SK-N-MC (cell line): ENCODE data around the gene CAMTA1.

Experiments
- DNase-seq: peaks from one replicate; pipeline ENCODE4 v3.0.0-alpha.2; 2011; ENCODE audit warnings: low read depth, low spot score
- H3K27ac ChIP-seq: fragments of 200-600 bp; sonication (generic); 2 replicates; pipeline ENCODE4 v1.5.1; 2016; ENCODE audit warnings: mixed run types
- H3K36me3 ChIP-seq: fragments of 200-600 bp; sonication (generic); 2 replicates; pipeline ENCODE4 v1.6.1; 2017; ENCODE audit warnings: antibody characterized with exemption, low read length, mixed read lengths; ENCODE audit not compliant: insufficient read depth
- H3K4me3 ChIP-seq: fragments of 200-600 bp; sonication (generic); 2 replicates; pipeline ENCODE4 v1.5.1; 2016
- H3K9ac ChIP-seq: fragments of 200-600 bp; sonication (generic); 2 replicates; pipeline ENCODE4 v1.8.0; 2017; ENCODE audit warnings: mixed run types, mixed read lengths; ENCODE audit not compliant: insufficient read length
- H3K9me3 ChIP-seq: fragments of 200-600 bp; sonication (generic); 2 replicates; pipeline ENCODE4 v1.6.1; 2017; ENCODE audit warnings: low read depth, mild to moderate bottlenecking, antibody characterized with exemption, low read length, moderate library complexity, mixed read lengths
- EZH2 ChIP-seq: fragments of 200-600 bp; sonication (generic); IDR thresholded peaks from one replicate; pipeline ENCODE4 v1.6.1; 2017; ENCODE audit warnings: antibody characterized with exemption
- FOXP2 ChIP-seq: optimal IDR thresholded peaks from 2 replicates; pipeline ENCODE3; 2011; ENCODE audit warnings: mild to moderate bottlenecking, moderate library complexity; ENCODE audit not compliant: insufficient read depth; ENCODE audit errors: extremely low read length, control extremely low read depth
- POLR2AphosphoS5 ChIP-seq: IDR thresholded peaks from 2 replicates; pipeline ENCODE4 v1.6.1; 2012; ENCODE audit warnings: mild to moderate bottlenecking, low read depth, low read length, borderline replicate concordance

The CAMTA1 gene

DNA sequence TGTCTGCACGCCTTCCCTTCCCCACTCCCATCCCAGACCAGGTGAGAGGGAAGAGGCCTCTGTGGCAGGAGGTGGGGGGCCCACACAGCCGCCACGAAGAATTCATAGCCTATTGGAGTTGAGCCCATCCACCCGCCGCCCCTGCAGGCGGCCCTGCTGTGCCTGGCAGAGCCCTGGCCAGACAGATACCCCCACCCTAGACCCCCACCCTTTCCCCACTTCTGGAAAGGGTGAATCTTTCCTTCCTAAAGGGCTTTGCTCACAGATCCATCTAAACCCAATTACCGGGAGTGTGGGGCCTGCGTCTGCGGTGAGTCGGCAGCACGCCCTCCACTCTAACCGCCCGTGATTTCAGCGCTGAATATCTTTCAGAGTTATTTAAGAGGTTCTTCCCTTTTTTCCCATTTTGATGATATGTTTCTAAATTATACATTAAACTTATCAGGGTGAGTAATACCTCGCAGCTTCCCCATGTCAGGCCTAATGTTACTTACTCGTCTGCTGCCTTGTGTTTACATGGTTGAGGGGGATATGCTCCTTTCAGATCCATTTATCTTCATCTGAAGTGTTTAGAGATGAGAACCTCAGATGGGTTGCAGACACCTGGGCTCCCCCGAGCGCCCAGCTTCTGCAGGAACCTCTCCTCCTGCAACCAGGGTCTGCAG is 802.0 kb downstream of the CAMTA1 start:
- Histone ChIP-seq H3K9me3 (no peaks in the 10 kb centered on the region), H3K36me3 (no peaks in the 10 kb centered on the region), H3K4me3 (no peak overlapping the region), H3K9ac (no peak overlapping the region), H3K27ac (no peak overlapping the region)
- DNase-seq = no peak
- TF ChIP-seq EZH2 = no peak
- TF ChIP-seq FOXP2 = no peak
- no peak for TF ChIP-seq POLR2AphosphoS5

DNA sequence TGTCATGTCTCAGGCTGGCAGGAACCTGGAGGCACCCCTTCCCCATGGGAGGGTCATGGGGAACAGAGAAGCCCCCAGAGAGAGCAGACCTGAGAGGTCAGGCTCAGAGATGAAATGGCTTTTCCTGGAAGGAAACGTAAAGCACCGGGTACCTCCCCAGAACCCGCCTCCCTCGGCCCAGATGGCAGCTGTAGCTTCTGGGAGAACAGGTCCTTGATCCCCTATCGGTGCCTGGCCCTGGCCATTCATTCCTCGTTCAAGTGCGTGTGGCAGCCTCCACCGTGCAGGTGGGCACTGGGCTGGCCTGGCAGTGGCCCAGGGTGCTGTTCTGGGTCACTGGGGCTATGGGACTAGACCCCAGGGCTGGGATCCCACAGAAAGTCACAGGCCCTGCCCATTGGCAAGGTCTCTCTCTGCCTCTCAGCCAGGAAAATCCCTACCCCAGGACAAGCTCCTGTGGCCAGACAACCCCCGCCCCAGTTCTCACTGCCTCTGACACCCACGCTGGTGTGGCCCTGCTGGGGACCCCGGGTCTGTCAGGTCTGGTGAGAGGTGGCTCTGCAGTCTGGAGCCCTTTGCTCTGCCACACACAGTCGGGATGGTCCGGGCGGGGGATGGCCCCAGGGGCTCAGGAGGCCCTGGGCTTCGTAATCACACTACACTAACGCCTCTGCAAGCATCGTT is 802.7 kb downstream of the CAMTA1 start:
- TF ChIP-seq POLR2AphosphoS5 (no peak), EZH2 (no peak), FOXP2 (no peak)
- no peak for DNase-seq
- H3K27ac ChIP-seq = no peak overlapping the region
- no peaks in the 10 kb centered on the region for H3K36me3 ChIP-seq
- H3K4me3 ChIP-seq = no peak overlapping the region
- no peaks in the 10 kb centered on the region for H3K9me3 ChIP-seq
- no peak overlapping the region for H3K9ac ChIP-seq

DNA sequence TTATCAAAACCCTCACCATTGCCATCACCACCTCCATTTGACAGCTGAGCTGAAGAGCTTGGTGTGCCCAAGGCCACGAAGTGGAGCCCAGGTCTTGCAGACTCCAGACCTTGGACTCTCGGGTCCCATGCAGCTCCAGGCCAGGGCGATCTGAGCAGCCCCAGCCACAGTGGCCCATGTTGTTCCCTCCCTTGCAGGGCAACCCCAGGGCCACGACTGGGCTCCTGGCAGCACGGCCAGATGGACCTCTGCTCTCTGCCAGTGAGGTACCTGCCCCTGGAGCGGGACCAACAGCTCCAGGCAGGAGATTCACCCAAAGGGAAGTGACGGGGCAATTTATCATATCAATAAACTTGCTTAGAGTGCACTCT is 803.2 kb downstream of the CAMTA1 start:
- H3K27ac ChIP-seq = no peak overlapping the region
- no peak overlapping the region for H3K9ac ChIP-seq
- TF ChIP-seq FOXP2 = no peak
- H3K4me3 ChIP-seq = no peak overlapping the region
- H3K9me3 ChIP-seq = no peaks in the 10 kb centered on the region
- DNase-seq = no peak
- H3K36me3 ChIP-seq = no peaks in the 10 kb centered on the region

DNA sequence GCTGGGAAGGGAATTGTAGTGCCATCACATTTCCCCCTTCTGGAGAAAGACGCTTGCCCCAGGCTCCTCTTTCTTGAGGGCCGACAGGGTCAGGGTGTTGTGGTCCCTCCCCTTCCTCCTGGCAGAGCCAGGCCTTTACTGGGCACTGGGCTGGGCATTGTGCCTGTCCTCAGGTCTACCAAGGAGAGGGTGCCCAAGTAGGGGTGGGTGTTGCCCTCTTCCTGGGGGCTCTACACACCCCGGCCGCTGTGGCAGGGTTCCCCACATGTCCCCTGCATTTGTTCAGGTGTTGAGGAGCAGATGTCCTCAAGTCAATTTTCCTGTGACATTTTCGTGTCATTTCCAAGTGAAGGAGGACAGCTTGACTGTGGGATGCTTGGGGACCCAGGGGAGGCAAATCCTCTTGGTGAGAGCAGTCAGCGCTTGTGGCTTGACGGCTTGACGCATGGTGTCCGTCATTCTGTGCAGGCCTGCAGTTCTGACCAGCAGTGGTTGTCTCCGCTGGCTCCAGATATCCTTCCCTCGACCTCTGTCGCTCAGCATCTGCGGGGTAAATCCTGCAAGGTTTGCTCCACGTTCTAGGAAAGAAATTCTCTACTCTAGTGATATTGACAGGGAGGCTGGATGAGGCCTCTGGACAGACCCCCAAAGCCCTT is 804.0 kb downstream of the CAMTA1 start:
- H3K9ac ChIP-seq = no peak overlapping the region
- no peaks in the 10 kb centered on the region for H3K9me3 ChIP-seq
- H3K27ac ChIP-seq = no peak overlapping the region
- no peak overlapping the region for H3K4me3 ChIP-seq
- no peaks in the 10 kb centered on the region for H3K36me3 ChIP-seq
- TF ChIP-seq POLR2AphosphoS5 = no peak
- TF ChIP-seq FOXP2 = no peak
- no peak for TF ChIP-seq EZH2
- no peak for DNase-seq

DNA sequence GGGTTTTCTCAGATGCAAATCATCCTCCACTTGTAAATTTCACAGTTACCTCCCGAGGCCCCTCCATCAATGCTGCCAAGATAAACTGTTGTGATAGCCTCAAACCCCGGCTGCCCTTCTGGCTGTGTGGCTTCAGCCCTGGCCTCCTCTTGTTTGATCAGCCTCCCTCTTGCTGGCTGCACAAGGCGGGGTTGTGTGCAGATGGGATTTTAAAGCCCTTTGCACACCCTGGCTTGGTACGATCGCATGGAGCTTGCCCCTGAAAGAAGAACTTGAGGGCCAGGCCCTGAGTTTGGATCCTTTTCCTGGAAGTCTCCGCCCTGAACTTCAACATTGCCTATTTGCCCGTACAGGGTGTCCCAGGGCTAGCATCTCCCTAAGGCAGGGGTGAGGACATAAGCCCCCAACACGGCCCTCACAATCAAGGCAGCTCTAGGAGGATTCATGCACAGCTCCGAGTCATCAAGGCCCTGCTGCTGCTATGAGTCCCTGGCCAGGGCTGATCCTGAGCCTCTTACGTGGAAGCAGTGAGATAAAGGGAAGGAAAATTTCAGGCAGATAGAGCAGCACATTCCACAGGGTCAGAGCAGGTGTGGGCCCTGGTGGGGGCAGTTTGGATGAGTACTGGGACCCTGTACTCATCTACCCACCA is 804.6 kb downstream of the CAMTA1 start:
- Histone ChIP-seq H3K9me3 (no peaks in the 10 kb centered on the region), H3K4me3 (no peak overlapping the region), H3K36me3 (no peaks in the 10 kb centered on the region), H3K27ac (no peak overlapping the region), H3K9ac (no peak overlapping the region)
- TF ChIP-seq EZH2 = no peak
- no peak for TF ChIP-seq FOXP2
- TF ChIP-seq POLR2AphosphoS5 = no peak
- DNase-seq = no peak

DNA sequence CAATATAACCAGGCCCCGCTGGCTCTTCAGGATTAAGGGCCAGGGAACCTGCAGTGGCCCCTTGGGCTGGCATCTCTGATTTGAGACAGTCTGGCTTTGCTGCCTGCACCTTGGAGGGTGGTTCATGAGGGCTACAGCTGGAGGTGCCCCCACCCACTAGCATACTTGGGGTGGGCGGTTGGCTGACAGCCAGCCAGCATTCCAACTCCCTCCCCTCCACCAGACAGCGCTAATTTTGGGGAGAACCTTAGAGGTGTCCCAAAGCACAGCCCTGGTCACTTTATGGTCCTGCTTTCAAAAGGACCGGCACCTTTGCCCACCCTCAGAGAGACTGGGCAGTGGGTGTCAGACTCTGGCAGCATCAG is 805.2 kb downstream of the CAMTA1 start:
- no peak overlapping the region for H3K9ac ChIP-seq
- H3K9me3 ChIP-seq = no peaks in the 10 kb centered on the region
- no peak overlapping the region for H3K4me3 ChIP-seq
- H3K36me3 ChIP-seq = no peaks in the 10 kb centered on the region
- no peak for DNase-seq
- no peak overlapping the region for H3K27ac ChIP-seq
- TF ChIP-seq EZH2 (no peak), FOXP2 (no peak), POLR2AphosphoS5 (no peak)

DNA sequence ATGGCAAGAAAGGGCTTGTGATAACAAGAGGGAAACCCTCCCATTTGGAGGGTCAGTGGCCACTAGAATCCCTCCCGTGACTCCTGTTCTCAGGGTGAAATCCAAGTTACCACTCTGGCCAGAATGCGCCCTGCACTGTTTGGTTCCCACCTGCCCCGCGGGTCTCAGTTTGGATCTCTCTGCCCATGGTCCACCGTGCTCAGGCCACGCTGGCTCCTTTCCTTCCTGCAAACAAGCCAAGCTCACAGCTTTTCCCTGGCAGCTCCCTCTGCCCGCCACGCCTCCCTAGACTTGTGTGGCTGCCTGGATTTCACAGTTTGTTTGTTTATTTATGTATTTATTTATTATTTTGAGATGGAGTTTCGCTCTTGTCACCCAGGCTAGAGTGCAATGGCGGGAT is 806.3 kb downstream of the CAMTA1 start:
- no peak for DNase-seq
- no peak overlapping the region for H3K27ac ChIP-seq
- no peak overlapping the region for H3K9ac ChIP-seq

DNA sequence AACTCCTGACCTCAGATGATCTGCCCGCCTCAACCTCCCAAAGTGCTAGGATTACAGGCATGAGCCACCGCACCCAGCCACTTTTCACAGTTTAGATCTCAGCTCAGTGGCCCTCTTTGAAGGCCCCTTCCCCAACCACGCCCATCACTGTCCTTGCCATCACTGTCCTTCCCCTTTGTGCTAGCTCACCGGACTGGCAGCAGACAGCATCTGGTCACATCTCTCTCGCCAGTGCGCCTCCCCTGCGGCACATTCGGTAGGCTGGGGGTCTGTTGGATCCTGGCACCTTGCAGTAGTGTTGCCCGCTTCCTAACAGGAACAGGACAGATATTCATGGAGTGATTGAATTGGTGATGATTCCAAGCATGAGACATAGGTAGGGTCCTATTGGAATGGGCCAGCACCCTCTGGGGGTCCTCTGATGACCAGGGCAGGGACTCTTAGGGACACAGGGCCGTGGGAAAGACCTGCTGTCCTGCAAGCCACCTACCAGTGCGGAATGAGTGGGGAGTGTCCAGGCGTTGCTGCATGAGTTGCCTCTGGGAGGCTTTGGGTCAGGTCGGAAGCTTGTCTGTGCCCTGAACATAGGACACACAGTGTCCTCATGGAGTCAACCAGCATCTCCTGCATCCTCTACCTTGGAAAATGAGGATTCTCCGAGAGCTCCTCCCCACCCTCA is 807.0 kb downstream of the CAMTA1 start:
- no peak for DNase-seq
- Histone ChIP-seq H3K27ac (no peak overlapping the region), H3K9ac (no peak overlapping the region), H3K4me3 (no peak overlapping the region), H3K9me3 (no peaks in the 10 kb centered on the region), H3K36me3 (no peaks in the 10 kb centered on the region)
- no peak for TF ChIP-seq EZH2
- TF ChIP-seq FOXP2 = no peak

More for the DNA sequence above, 806.3 kb downstream of the CAMTA1 start:
- H3K36me3 ChIP-seq = no peaks in the 10 kb centered on the region
- TF ChIP-seq POLR2AphosphoS5 = no peak
- TF ChIP-seq EZH2 = no peak
- TF ChIP-seq FOXP2 = no peak
- no peak overlapping the region for H3K4me3 ChIP-seq
- no peaks in the 10 kb centered on the region for H3K9me3 ChIP-seq
